ENCODE measurements around the gene SH2B2.
A peak's percentile ranks its signal among the peaks of the same experiment; 100 is the strongest.
"Not testable (repeated sequence)": the region's sequence is repeated elsewhere in the genome, so short reads cannot be mapped to it uniquely, and the experiment has no call there.

The SH2B2 gene

DNA sequence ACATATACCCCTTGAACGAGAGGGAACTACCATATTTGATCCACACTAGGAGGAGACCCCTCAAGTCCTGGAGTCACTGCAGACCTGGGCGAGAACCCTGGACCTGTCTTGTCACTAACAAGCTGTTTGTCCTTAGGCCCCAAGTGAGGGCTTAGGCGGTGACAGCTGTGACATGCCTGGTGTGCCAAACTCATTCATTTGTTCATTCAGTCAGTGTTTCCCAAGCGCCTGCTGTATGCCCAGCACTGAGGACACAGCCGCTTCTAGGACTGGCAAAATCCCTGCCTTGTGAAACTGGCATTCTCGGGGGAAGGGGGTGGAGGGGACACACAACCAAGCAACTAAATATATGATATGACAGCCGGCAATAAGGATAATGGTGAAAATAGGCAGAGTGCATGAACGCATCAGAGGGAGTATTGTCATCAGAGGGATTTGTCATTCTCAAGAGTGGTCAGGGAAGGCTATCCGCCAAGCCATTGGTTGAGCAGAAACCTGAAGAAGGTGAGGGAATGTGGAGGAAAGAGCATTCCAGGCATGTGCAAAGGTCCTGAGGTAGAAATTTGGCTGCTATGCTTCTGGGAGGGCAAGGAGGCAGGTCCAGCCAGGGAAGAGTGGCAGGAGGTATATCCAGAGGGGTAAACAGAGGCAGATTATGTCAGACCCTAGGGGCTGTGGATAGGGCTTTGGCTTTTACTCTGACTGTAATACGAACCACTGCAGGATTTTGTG is 11.0 kb downstream of the SH2B2 start:
- H3K4me3 ChIP-seq (ENCODE audit: low read depth, low read length) = no peak overlapping the region
- DNase-seq = no peak
- H3K27me3 ChIP-seq = no peaks in the 10 kb centered on the region
- H3K36me3 ChIP-seq = no peaks in the 10 kb centered on the region
- TF ChIP-seq, protein P1, sequence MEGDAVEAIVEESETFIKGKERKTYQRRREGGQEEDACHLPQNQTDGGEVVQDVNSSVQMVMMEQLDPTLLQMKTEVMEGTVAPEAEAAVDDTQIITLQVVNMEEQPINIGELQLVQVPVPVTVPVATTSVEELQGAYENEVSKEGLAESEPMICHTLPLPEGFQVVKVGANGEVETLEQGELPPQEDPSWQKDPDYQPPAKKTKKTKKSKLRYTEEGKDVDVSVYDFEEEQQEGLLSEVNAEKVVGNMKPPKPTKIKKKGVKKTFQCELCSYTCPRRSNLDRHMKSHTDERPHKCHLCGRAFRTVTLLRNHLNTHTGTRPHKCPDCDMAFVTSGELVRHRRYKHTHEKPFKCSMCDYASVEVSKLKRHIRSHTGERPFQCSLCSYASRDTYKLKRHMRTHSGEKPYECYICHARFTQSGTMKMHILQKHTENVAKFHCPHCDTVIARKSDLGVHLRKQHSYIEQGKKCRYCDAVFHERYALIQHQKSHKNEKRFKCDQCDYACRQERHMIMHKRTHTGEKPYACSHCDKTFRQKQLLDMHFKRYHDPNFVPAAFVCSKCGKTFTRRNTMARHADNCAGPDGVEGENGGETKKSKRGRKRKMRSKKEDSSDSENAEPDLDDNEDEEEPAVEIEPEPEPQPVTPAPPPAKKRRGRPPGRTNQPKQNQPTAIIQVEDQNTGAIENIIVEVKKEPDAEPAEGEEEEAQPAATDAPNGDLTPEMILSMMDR (IDR thresholded peaks at IDR 0.05; ENCODE audit: low read depth, low read length) = no peak
- no peaks in the 10 kb centered on the region for H3K9me3 ChIP-seq
- H3K4me1 ChIP-seq = no peaks in the 10 kb centered on the region

GRCh38 chr7:102300643-102301221 is 14.1 kb downstream of the SH2B2 start:
- H3K4me3 ChIP-seq (ENCODE audit: low read depth, low read length) = no peak overlapping the region
- peak; percentile 11 for DNase-seq
- no peaks in the 10 kb centered on the region for H3K9me3 ChIP-seq
- no peaks in the 10 kb centered on the region; the same call in 1 of the 2 replicates for H3K4me1 ChIP-seq
- H3K36me3 ChIP-seq = no peaks in the 10 kb centered on the region
- TF ChIP-seq, protein P1 (IDR thresholded peaks at IDR 0.05; ENCODE audit: low read depth, low read length) = no peak
- H3K27me3 ChIP-seq = no peaks in the 10 kb centered on the region

DNA sequence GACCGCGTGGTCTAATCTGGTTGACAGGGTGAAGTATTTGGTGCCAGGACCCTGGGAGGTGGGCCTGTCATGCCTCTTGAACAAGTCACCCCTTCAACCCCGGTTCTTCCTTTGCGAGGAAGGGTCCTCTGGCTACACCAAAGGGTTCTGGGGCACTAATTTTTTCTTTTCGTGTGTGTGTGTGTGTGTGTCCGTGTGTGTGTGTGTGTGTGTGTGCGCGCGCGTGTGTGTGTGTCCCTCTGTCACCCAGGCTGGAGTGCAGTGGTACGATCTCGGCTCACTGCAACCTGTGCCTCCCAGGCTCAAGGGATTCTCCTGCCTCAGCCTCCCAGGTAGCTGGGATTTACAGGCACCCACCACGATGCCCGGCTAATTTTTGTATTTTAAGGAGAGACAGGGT is 14.7 kb downstream of the SH2B2 start:
- H3K27me3 ChIP-seq; H3K4me3 ChIP-seq (ENCODE audit: low read depth, low read length); H3K9me3 ChIP-seq; H3K4me1 ChIP-seq; DNase-seq; H3K36me3 ChIP-seq: not testable (repeated sequence)

GRCh38 chr7:102302025-102302424 is 15.4 kb downstream of the SH2B2 start:
- Histone ChIP-seq H3K9me3 (no peaks in the 10 kb centered on the region), H3K4me1 (peaks cover 5% of the 10 kb centered on the region), H3K27me3 (no peaks in the 10 kb centered on the region), H3K4me3 (ENCODE audit: low read depth, low read length) (no peak overlapping the region), H3K36me3 (no peaks in the 10 kb centered on the region)
- DNase-seq = no peak
- TF ChIP-seq, protein P1 (IDR thresholded peaks at IDR 0.05; ENCODE audit: low read depth, low read length) = no peak

DNA sequence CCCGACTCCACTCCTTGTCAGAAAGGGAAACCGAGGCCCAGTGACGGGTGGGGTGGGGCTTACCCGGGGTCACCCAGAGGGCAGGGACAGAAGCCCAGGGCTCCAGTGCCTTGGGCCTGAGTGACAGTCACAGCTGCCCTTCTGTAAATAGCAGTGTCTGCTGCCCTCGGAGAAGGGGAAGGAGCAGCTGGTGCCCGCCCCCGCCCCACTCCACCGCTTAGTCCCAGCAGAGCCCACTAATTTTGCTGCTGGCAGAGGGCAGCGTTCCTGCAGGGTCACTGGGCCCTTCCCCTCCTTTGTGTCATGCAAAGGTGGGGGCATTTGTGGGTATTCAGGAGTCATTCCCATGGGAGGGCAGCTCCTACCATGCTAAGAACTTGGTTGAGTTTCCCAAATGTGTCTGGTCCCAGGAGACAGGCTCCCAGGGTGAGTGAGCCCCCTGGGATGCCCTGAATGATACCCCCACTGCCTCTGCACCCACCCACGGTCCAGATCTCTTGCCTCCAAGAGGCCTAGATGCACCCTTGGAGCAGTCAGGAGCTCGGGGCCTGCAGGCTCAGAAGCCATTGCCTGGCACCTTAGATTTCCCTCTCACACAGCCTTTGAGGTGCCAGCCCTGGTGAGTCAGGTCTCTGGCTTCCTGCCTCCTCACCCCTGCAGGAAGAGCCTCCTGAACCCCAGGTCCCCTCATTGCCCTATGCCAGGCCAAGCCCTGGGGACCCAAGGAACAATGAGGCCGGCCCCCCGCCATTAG is 17.2 kb downstream of the SH2B2 start:
- no peaks in the 10 kb centered on the region for H3K36me3 ChIP-seq
- TF ChIP-seq, protein P1 (IDR thresholded peaks at IDR 0.05; ENCODE audit: low read depth, low read length) = no peak
- H3K4me1 ChIP-seq = peaks cover 10% of the 10 kb centered on the region
- DNase-seq = no peak
- no peaks in the 10 kb centered on the region for H3K9me3 ChIP-seq
- no peak overlapping the region for H3K4me3 ChIP-seq (ENCODE audit: low read depth, low read length)
- no peaks in the 10 kb centered on the region for H3K27me3 ChIP-seq

- Histone ChIP-seq H3K27me3 (no peaks in the 10 kb centered on the region), H3K9me3 (no peaks in the 10 kb centered on the region), H3K4me3 (ENCODE audit: low read depth, low read length) (no peak overlapping the region), H3K4me1 (peaks cover 10% of the 10 kb centered on the region), H3K36me3 (no peaks in the 10 kb centered on the region)
- peak; percentile 12 for DNase-seq
- TF ChIP-seq, protein P1 (IDR thresholded peaks at IDR 0.05; ENCODE audit: low read depth, low read length) = no peak
Observed at GRCh38 chr7:102304668-102305067, 18.0 kb downstream of the SH2B2 start.

All from BE2C (cell line).